Renal pelvis (tissue), 4 donors: ENCODE data around the gene AP1B1. TPM values are rescaled to one million over a fixed set of nuclear protein-coding genes. Genes with fewer than 3 reads are reported as not detected.
"Not testable (repeated sequence)": the region's sequence is repeated elsewhere in the genome, so short reads cannot be mapped to it uniquely, and the experiment has no call there.

Experiments used
- DNase-seq: peaks from one replicate; pipeline ENCODE4 v3.0.0-alpha.2; 2013
- polyA plus RNA-seq, 3 donors: library from polyadenylated mRNA; unstranded; fragments of 120-200 nt; gene quantifications; one replicate each; pipeline ENCODE4 v1.2.1, GENCODE V29; 2013; ENCODE audit not compliant: insufficient read length in 3 of 3

The AP1B1 gene
- polyA plus RNA-seq, 3 donors = 44.2 to 48.8 (median 46.9) TPM

DNA sequence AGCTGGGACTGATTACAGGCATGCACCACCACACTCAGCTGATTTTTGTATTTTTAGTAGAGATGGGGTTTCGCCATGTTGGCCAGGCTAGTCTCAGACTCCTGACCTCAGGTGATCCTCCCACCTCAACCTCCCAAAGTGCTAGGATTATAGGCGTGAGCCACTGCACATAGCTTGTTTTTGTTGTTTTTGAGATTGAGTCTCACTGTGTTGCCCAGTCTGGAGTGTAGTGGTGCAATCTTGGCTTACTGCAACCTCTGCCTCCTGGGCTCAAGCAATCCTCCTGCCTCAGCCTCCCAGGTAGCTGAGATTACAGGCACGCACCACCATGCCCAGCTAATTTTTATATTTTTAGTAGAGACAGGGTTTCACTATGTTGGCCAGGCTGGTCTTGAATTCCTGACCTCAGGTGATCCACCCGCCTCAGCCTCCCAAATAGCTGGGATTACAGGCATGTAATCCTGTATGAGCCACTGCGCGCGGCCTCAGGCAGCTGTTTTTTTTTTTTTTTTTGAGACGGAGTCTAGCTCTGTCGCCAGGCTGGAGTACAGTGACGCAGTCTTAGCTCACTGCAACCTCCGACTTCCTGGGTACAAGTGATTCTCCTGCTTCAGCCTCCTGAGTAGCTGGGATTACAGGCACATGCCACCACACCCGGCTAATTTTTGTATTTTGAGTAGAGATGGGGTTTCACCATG is 31.0 kb downstream of the AP1B1 start:
- not testable (repeated sequence) for DNase-seq

DNA sequence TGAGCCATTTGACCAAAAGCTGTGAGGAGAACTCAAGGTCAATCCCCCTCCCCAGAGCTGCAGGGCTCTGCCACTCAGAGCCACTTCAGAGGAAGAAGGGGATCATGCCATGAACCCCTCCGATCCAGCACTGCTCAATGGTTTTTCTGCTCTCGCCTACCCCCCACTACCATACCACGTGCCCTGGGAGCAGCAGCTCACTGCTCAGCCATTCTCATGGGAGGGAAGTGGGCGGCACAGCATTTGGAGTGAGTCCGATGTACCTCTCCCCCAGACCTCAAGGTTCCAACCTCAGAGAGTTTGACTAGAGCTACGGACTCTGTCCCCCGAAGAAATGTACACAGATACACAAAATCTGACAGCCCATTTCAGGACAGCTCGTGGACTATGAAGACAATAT is 34.5 kb downstream of the AP1B1 start:
- no peak for DNase-seq

DNA sequence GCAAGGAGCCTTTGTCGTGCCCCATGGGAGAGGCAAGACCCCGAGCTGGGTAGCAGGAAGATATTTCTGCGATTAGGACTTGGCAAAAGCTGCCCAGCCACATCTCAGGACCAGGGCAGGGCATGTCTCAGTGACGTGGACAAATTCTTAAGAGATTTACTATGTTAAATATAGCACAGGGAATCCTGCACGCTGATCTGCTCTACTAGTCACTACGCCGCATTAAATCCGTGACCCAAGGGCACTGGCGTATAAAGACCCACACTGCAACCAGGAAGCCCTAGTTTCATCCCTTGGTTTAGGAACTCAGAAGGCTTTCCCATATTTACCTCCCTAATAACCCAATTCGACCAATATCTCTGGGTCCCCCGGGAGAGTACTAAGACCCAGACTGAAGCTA is 35.1 kb downstream of the AP1B1 start:
- no peak for DNase-seq

DNA sequence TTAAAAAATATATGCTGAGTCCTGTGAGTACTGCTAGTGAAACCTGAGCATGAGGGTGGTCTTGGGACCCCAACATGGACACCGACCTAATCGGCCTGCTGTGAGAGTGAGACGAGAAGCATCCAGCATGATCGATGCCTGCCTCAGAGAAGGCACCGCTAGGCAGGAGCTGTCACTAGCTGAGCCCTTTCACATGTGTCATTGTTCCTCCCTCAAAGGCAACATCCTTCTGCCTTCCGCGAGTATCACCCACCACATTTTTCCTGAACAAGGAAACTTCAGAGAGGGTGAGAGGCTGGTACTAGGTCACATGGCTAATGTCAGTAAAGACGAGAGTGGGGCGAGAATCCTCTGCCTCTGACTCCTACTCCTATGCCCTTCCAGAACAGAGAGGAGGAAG is 35.6 kb downstream of the AP1B1 start:
- no peak for DNase-seq

DNA sequence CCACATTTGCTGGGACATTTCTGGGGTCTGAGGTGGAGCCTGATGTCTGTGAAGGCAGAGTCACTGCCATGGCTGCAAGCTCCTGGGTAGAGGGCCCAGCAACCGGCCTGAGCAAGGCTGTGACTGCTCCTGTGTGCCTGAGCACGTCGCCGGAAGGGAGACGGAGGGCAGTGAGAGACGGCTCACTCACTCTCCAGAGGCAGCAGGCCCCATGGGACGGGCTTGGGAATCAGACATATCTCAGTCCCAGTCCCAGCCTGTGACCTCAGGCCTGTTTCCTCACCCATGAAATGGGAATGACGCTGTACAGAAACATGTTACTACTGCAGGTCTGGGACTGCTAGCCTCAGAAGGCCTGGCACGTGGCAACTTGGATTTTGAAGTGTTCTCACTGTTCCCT is 36.5 kb downstream of the AP1B1 start:
- DNase-seq = no peak

DNA sequence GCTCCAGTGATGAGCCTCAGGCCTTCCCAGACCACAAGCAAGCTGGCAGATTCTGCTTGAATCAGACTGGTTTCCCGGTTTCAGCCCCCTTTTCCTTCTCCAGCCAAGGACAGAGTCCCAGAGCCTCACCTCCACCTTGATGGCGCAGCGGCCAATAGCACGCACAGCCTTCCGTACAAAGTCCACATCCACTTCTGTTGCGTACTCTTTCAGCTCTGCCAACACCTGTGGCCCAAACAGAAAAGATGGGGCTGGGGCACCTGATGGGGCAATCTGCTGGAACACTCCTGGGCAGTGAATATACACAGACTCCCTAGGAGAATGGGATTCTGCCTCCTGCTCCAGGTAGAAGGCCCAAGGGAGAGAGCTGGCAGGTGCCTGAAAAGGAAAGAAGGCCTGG is 37.3 kb downstream of the AP1B1 start:
- DNase-seq = no peak

DNA sequence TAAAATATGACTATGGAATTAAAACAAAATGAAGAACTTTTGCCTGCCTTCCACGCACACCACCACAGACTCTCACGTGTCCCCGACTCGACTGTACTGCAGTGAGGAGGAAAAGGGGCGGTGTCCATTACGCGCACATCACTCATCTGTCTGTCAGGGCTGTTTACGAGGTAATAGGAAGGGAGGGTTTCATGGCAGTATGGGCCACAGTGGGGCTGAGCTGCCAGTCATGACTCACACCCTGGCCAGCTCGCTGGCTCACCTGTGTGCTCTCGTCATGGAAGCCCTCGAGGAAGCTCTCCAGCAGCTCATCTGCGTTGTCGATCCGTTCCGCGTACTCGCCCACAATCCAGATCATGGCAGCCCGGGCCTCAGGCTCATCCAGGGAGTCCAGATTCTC is 39.4 kb downstream of the AP1B1 start:
- no peak for DNase-seq

DNA sequence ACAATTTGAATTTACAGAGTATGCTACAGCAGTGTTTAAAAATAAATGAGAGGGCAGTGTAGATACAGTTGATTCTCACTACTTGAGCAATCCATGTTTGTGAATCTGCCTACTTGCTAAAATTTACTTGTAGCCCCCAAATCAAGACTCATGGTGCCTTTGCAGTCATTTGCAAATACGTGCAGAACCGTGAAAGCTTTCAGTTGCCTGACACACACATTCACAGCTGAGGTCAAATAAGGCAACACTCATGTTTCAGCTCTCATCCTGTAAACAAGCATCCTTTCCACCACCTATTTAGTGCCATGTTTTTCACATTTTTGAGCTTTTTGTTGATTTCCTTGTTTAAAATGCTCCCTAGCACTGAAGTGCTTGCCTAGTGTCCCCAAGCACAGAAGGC is 40.3 kb downstream of the AP1B1 start:
- no peak for DNase-seq

DNA sequence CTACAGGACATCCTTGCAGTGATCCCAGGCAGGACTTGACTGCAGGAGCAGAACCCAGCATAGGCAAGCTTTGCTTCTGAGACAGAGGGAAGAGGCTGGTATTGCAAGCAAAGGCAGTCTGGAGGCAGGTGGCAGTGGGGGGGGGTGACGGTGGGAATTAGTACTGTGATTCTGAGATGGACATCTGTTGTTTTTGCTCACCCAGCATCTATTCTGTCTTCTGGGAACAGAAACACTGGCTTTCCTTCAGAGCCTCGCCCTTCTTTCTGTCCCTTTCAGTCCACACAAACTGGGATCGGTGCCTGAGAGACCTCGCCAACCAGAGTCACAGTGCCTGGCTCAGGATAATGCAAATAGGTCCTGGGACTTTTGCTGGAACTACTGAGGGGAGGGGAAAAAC is 41.7 kb downstream of the AP1B1 start:
- DNase-seq = no peak

DNA sequence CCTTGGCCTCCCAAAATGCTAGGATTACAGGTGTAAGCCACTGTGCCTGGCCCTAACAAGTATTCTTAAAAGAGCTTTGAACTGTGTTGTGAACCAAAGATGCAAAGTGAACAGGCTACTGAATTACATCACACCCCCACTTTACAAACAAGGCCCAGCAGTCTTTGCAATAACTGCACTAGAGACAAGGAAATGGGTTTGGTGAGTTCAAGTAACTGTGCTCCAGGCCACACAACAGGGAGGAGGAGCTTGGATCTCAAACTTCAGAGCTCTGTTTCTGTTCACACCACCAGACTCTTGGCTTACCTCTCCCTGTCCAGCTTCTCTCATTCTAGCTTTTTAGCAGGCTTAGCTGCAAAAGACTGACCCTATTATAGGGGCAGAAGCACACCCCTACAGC is 42.4 kb downstream of the AP1B1 start:
- no peak for DNase-seq

DNA sequence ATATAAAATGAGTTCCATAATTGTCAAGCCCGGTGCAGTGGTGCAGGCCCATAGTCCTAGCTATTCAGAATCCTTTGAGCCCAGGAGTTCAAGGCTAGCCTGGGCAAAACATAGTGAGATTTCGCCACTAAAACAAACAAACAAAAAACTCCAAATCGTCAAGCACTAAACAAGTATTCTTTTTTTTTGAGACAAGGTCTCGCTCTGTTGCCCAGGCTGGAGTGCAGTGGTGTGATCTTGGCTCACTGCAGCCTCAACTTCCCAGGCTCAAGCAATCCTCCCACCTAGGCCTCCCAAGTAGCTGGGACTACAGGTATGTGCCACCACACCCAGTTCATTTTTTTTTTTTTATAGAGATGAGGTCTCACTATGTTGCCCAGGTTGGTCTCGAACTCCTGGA is 43.5 kb downstream of the AP1B1 start:
- not testable (repeated sequence) for DNase-seq

DNA sequence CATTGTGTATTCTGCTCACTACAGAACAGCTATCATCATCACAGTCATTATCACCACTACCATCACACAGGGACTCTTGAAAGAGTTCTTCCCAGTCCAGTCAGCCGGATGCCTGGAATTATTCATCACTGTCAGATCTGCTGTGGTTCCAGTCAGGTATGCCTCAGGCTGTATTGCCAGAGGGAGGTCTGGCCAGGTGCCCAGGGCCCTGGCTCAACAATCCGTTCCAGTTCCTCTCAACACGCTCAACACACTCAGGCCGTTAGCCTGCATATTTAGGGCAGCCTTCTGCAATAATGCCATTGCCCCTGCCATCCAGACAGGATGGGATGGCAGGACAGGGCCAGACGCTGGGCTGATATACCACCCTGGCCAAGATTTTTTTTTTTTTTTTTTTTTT is 44.2 kb downstream of the AP1B1 start:
- DNase-seq = no peak

DNA sequence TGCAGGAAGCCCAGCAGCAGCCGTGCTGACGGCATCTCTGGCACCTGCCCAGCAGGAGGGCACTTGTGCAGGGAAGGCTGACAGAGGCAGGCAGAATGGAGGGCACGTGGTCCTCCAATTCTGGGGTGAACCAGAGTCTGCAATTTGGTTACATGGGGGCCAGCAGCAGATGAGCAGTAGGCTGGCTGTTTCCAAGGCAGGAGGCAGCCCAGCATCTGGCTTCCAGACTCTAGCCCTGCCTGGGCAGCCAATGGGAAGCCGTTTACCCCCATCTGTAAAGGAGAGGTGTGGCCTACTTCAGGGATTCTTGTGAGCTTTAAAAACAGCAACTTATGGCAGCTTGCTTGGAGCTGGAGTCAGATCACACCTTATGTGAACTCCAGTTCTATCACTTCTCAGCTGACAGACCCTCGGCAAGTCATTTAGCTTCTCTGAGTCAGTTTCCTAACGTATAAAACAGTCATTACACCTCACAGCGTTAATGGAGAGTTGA is 45.0 kb downstream of the AP1B1 start:
- no peak for DNase-seq

DNA sequence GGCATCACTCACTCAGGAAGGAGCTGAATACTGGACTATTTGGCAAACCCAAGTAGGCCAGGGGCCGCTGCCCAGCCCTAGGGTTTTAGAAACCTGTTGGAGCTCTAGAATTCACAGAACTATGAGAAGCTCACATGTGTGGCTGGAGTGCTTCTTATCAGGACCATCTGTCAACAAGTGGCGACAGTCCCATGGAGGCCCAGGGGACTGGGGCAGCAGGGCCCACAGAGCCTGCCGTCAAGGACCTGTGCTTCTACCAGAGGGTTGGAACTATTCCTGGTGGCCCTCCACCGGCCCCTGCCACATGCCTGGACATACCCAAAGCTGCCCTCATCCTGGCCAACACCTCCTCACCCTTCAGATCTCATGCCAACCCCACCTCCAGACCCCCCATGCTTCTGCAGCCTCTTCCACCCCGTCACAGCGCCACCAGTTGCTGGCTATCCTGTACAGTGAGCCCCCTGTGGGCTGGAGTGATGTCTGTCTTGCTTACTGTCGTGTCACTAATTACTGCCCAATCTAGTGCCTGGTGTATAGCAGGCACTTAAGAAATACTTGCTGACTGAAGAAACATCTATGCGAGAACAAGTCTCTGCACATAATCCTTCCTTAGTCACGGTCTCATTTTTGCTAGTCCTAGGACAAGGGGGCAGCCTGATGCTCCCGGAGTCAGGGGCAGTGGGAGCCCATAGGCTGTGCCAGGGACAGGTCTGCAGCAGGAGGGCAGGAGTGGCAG is 45.6 kb downstream of the AP1B1 start:
- no peak for DNase-seq

DNA sequence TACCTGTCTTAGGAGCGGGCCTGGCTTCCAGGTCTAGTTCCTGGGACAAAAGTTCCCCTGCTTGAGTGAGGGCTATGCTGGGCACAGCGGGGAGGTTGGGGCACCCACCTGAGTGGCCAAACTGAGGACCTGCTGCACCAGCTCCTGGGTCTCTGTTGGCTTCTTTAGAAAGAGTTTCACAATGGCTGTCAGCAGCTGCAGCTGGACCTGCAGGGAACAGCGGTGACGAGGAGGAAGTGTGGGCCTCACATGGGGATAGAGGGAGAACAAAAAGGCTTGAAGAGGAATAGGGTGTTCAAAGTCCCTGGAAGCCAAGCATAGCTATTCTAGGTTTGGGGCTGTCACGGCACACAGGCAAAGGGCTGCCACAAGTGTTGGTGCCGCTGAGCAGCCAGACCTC is 46.2 kb downstream of the AP1B1 start:
- no peak for DNase-seq

DNA sequence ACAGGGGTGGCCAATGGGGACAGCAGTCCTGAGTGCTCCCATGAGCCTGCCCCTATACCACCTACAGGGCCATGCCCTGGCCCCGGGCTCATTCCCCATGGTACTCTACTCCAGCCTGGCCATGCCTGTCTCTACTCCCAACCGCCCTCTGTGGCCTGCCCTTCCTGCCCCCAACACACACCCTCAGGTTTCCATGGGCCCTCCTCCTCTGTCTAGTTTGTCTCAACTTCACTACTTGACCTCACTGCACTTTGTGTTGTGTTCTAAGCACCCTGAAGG is 46.6 kb downstream of the AP1B1 start:
- DNase-seq = no peak

DNA sequence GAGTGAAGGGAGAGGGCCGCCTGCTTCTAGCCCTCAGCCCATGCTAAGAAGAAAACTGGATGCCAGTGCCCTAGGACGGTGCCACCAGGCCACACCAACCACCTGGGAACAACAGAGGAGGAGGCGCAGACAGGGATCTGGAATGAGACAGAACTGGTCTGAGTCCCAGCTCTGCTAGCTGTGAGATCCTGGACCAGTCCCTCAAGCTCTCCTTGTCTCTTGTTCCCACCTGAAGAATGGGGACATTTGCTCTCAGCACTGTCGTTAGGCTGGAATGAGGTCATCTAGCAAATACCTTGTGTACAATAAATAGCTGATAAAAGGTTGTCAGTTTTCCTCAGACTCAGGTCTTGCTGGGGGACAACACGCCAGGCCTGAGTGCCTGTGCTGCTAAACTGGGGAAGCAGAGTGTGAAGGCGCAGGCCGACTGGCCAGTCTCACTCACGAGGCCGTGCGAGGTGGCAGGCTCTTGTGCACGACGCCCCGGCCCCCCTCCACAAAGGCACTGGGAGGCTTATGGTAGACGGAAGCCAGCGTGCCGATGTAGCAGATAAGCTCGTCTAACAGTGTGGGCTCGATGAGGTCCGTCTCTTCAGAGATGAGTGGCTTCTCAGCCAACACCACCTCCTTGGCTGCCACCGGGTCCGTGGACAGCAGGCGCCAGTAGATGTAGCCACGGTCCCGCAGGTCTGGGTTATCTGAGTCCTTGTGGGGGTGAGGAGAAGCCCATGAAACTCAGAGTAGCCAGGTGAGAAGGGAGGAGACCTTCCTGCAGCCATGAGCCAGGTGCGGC is 47.1 kb downstream of the AP1B1 start:
- no peak for DNase-seq

DNA sequence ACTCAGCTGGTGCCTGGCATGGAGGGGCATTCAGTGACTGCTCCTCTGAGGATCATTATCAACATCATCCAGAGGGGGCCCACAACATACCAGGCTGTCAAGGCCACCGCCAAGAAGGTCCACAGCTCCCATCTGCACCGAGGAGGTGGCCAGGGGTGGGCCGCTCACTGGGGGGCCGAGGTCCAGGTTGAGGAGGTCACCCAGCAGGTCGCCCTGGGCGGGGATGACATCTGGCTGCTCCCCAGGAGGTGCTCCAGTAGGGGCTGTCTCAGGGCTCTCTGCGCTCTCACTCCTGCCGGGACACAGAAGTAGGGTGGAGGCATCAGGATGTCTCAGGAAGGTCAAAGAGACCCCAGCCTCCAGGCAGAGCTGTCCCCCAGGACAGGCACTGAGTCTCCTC is 47.8 kb downstream of the AP1B1 start:
- no peak for DNase-seq

DNA sequence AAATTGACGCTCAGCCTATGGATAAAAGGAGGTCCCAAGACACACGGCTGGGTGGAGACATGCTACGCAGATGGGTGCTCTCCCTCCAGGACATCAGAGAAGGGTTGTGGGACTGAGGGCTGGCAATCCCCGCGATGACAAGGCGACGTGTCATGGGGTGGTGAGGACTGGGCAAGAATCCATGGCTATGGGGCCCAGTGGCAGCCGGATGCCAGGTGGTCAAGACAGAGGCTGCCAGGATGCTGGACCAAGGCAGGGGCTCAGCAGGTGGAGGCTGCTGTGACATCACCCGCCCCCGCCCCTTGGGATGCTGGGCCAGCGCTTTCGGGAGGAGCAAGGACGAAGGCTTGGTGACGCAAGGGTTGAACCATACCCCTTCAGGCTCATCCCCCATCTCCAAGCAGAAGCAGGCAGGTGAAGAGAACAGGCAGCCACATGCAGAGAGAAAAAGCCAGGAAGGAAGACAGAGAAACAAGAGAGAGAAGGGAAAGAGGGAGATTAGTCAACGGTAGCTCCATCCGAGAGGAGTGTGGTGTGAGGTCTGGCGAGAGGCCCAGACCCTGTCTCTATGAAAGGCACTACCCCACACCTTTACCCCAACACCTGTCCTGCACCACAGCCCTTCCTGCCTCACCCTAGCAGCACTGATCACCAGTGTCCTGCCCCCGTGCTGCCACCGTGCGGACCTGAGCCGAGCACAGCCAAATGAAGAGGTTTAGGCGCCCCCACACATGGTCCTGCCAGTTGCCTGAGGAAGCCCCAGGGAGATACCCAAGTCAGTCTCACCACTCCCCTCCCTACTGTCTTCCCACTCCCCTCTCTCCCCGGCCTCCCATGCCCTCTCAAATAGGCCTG is 48.8 kb downstream of the AP1B1 start:
- DNase-seq = no peak

DNA sequence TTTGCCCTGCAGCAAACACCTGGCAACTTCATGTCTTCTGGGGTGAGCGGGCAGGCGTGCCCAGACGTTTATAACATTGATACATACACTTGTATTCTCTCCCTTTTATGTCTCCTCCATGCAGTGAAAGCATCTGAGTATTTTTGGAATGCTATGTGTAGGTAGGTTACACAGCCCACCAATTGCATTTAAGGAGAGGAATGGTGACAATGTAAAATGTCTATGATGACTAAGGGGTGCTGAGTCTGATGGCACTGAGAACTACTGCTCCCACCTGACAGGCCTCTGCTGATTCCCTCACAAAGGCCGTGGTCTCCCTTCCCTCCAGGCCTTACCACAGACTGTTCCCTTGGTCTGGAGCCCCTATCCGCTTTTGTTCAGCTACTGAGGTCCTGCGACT is 50.0 kb downstream of the AP1B1 start:
- DNase-seq = no peak

DNA sequence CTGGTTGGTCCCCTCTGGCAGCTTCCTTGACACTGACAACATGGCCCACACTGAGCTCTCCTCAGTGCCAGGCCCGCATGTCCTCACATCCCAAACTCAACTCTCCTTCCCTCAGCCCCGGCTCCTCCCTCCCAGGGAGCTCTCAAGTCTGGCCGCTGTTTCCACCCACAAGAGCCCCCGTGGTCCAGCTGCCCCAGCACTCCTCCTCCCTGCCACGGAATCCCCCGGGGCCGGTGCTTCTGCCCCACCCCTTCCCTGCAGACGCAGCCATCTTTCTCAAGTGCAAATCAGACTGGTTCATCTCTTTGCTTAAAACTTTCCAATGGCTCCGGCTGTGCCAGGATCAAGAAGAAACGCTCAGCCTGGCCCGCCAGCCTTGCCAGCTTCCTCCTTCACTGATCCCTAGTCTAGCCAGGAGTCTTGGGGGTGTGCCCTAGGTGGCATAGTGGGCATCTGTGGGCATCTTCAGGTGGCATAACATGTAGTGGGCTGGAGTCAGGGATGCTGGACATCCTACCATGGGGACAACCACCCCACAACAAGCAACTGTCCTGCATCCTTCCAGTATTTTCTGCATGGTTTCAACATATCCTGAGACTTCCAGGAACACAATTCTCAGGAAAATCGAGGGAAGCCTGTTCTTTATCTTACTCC is 50.6 kb downstream of the AP1B1 start:
- DNase-seq = no peak
